HepG2 (cell line): ENCODE data around the gene FBN3. TPM values are rescaled to one million over a fixed set of nuclear protein-coding genes. Genes with fewer than 3 reads are reported as not detected.
A peak's percentile ranks its signal among the peaks of the same experiment; 100 is the strongest.

Source experiments
- ATAC-seq: fragments of 200-7000 bp; cut with Tn5 transposase; 3 replicates; pipeline ENCODE4 v1.9.1; 2020; ENCODE audit warnings: mild to moderate bottlenecking, moderate library complexity
- BruUV-seq: library from RNA; stranded (reverse); fragments of 400-500 nt; replicated peaks from 2 replicates; lab custom pipeline; 2021; lab: Mats Ljungman, UMichigan
- CTCF ChIA-PET: fragments of 300-600 bp; formaldehyde crosslinking; extraction: SDS; loops from one replicate; lab custom pipeline; 2021; ENCODE audit warnings: low total read pairs, inconsistent platforms, low intra/inter-chr PET ratio; lab: Yijun Ruan, JAX
- POLR2A ChIA-PET: fragments of 350-600 bp; sonication (Branson Sonifier 250); formaldehyde crosslinking; loops from one replicate; lab custom pipeline; 2020; ENCODE audit warnings: antibody characterized with exemption, inconsistent platforms; lab: Yijun Ruan, JAX
- DNase-seq: peaks from one replicate; pipeline ENCODE4 v3.0.0-alpha.2; 2015; ENCODE audit warnings: low spot score
- FAIRE-seq: peaks from 3 replicates; lab custom pipeline; 2011; peaks lifted over from hg19 to GRCh38; lab: Jason Lieb, UNC
- H2AFZ ChIP-seq: one replicate; pipeline ENCODE4 v1.6.1; 2011; ENCODE audit warnings: low read length, inconsistent platforms
- H3K27ac ChIP-seq: fragments of 300-600 bp; 3 replicates; pipeline ENCODE4 v1.8.0; 2011; ENCODE audit warnings: mixed run types, mild to moderate bottlenecking, mixed read lengths, low read length, inconsistent platforms; ENCODE audit not compliant: insufficient read depth; ENCODE audit errors: extremely low read length
- H3K27me3 ChIP-seq, 2 experiments: fragments of 200-600 bp in 1 of 2; 2 replicates in 1 of 2; 3 replicates in 1 of 2; pipeline versions ENCODE4 v1.6.0 to v1.8.0; 2011; ENCODE audit warnings: low read length in 2 of 2, mild to moderate bottlenecking in 2 of 2, moderate library complexity in 2 of 2, inconsistent platforms in 1 of 2; ENCODE audit not compliant: insufficient read depth in 2 of 2, control insufficient read depth in 1 of 2
- H3K36me3 ChIP-seq, 2 experiments: fragments of 200-600 bp in 1 of 2; replicated peaks in 1 of 2; 2 replicates in 1 of 2; 3 replicates in 1 of 2; pipeline versions ENCODE4 v1.5.1 to v1.8.0; 2011; ENCODE audit warnings: low read length in 2 of 2, inconsistent platforms in 1 of 2; ENCODE audit not compliant: insufficient read depth in 2 of 2, control insufficient read depth in 1 of 2
- H3K4me1 ChIP-seq: 2 replicates; pipeline ENCODE4 v1.5.1; 2012; ENCODE audit warnings: low read length, inconsistent platforms; ENCODE audit not compliant: insufficient read depth
- H3K4me2 ChIP-seq: 2 replicates; pipeline ENCODE4 v1.6.0; 2011; ENCODE audit warnings: low read depth, low read length, inconsistent platforms
- H3K4me3 ChIP-seq, 3 experiments: fragments of 200-600 bp in 1 of 3; sonication (generic), shearing (Covaris generic) in 1 of 3; replicated peaks in 1 of 3; 2 replicates each; pipeline ENCODE4 v1.5.1; 2011 to 2016; ENCODE audit warnings: low read length in 3 of 3, inconsistent platforms in 2 of 3, low read depth in 2 of 3, mild to moderate bottlenecking in 2 of 3, control low read depth in 1 of 3, mixed read lengths in 1 of 3; ENCODE audit not compliant: insufficient read depth in 1 of 3
- H3K79me2 ChIP-seq: one replicate; pipeline ENCODE4 v1.6.1; 2011; ENCODE audit warnings: low read length, inconsistent platforms; ENCODE audit not compliant: insufficient read depth
- H3K9ac ChIP-seq: 2 replicates; pipeline ENCODE4 v1.6.0; 2011; ENCODE audit warnings: mild to moderate bottlenecking, low read depth, low read length, inconsistent platforms; ENCODE audit not compliant: insufficient read depth
- H3K9me3 ChIP-seq: 2 replicates; pipeline ENCODE4 v1.5.1; 2012; ENCODE audit warnings: mild to moderate bottlenecking, low read length
- H4K20me1 ChIP-seq: 2 replicates; pipeline ENCODE4 v1.6.0; 2011; ENCODE audit warnings: inconsistent platforms, mild to moderate bottlenecking, low read length, moderate library complexity; ENCODE audit not compliant: insufficient read depth
- DNMT1 ChIP-seq: sonication (generic); formaldehyde crosslinking; IDR thresholded peaks from 2 replicates; pipeline ENCODE4 v1.5.1; 2020; ENCODE audit warnings: mild to moderate bottlenecking, missing genetic modification reagents
- HNF4A ChIP-seq: sonication (generic); formaldehyde crosslinking; IDR thresholded peaks from 2 replicates; pipeline ENCODE4 v1.4.0; 2020; ENCODE audit warnings: missing genetic modification reagents
- NR2F6 ChIP-seq, 2 experiments: IDR thresholded peaks; 2 replicates each; pipeline ENCODE4 v1.6.1; 2016; ENCODE audit warnings: antibody characterized with exemption in 1 of 2, mild to moderate bottlenecking in 1 of 2
- SRF ChIP-seq: IDR thresholded peaks from 2 replicates; pipeline ENCODE4 v1.6.1; 2011; ENCODE audit warnings: mild to moderate bottlenecking, low read depth, low read length, moderate library complexity
- TRIM24 ChIP-seq: sonication (generic); formaldehyde crosslinking; IDR thresholded peaks from 2 replicates; pipeline ENCODE4 v1.8.0; 2022; ENCODE audit warnings: mild to moderate bottlenecking, missing genetic modification reagents
- ZBTB4 ChIP-seq: sonication (generic); formaldehyde crosslinking; IDR thresholded peaks from 2 replicates; pipeline ENCODE4 v1.4.0; 2020; ENCODE audit warnings: missing genetic modification reagents, mild to moderate bottlenecking, borderline replicate concordance
- ZBTB40 ChIP-seq, 2 experiments: fragments of 450-650 bp in 1 of 2; sonication (generic) in 1 of 2; formaldehyde crosslinking in 1 of 2; IDR thresholded peaks; 2 replicates each; pipeline versions ENCODE4 v1.6.1 to v1.8.0; 2016 to 2022; ENCODE audit warnings: antibody characterized with exemption in 1 of 2, mild to moderate bottlenecking in 1 of 2, missing genetic modification reagents in 1 of 2
- WGBS: methylation state at CpG from one replicate; pipeline ENCODE4 v1.1.6; 2017; ENCODE audit warnings: low lambda C conversion rate; 5-methylcytosine and 5-hydroxymethylcytosine counted together
- in situ Hi-C: cut with HindIII; loops from 2 replicates; pipeline ENCODE4 v1.10.0; 2017; ENCODE audit warnings: low pct_unique_long_range_greater_than_20kb; ENCODE audit not compliant: extremely low pct_ligation_motif_present
- intact Hi-C: fragments of 100-400 bp; cut with micrococcal nuclease; formaldehyde crosslinking; loops from one replicate; pipeline ENCODE4 v1.10.0; 2022; ENCODE audit not compliant: unreplicated experiment
- polyA plus RNA-seq, 8 experiments: library from polyadenylated mRNA; depleted of rRNA in 3 of 8; stranded (reverse) in 7 of 8; unstranded in 1 of 8; fragments of >200 nt; fragmentation: Illumina TruSeq in 4 of 8; extraction: Trizol in 4 of 8; gene quantifications; 2 replicates each; pipeline versions ENCODE4 v1.2.1 to v1.2.3, GENCODE V29; 2011 to 2016; ENCODE audit warnings: low read depth in 4 of 8, missing spikeins in 1 of 8, mixed read lengths in 1 of 8; ENCODE audit not compliant: insufficient read depth in 1 of 8
- total RNA-seq, 5 experiments: library from RNA; depleted of rRNA; stranded (reverse); fragments of >200 nt; fragmentation: Illumina TruSeq; extraction: Trizol; gene quantifications; 2 replicates each; pipeline ENCODE4 v1.2.3, GENCODE V29; 2016; ENCODE audit warnings: low read depth in 1 of 5
- TF ChIP-seq, protein P1 (sequence below): sonication (generic); formaldehyde crosslinking; IDR thresholded peaks from 2 replicates; pipeline ENCODE4 v1.5.0; 2020; ENCODE audit warnings: mild to moderate bottlenecking, missing genetic modification reagents, borderline replicate concordance

Gene FBN3
- total and polyA plus RNA-seq, 2 of the 13 experiments (the other 11 are each of a cell fraction or from before 2014, with no cell fraction given): 0.20 to 1.3 TPM

- TF ChIP-seq ZBTB4 (0 out of 2 replicates have a peak, but pooled peaks have one; percentile 35), NR2F6 (IDR thresholded peaks at IDR 0.05) (peak; percentile 64), NR2F6 (CRISPR knock-in tag; IDR thresholded peaks at IDR 0.05) (peak; percentile 75), HNF4A (CRISPR knock-in tag) (peak; percentile 57), SRF (no peak), TRIM24 (no peak)
- TF ChIP-seq, protein P1, sequence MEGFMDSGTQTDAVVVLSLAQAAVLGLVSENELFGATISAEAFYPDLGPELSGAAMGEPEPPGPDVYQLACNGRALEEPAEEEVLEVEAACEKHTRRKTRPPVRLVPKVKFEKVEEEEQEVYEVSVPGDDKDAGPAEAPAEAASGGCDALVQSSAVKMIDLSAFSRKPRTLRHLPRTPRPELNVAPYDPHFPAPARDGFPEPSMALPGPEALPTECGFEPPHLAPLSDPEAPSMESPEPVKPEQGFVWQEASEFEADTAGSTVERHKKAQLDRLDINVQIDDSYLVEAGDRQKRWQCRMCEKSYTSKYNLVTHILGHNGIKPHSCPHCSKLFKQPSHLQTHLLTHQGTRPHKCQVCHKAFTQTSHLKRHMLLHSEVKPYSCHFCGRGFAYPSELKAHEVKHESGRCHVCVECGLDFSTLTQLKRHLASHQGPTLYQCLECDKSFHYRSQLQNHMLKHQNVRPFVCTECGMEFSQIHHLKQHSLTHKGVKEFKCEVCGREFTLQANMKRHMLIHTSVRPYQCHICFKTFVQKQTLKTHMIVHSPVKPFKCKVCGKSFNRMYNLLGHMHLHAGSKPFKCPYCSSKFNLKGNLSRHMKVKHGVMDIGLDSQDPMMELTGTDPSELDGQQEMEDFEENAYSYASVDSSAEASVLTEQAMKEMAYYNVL (CRISPR knock-in tag): no peak
These were observed 68.6 kb downstream of the FBN3 start (continued) for GRCh38 chr19:8080832-8081231.

DNA sequence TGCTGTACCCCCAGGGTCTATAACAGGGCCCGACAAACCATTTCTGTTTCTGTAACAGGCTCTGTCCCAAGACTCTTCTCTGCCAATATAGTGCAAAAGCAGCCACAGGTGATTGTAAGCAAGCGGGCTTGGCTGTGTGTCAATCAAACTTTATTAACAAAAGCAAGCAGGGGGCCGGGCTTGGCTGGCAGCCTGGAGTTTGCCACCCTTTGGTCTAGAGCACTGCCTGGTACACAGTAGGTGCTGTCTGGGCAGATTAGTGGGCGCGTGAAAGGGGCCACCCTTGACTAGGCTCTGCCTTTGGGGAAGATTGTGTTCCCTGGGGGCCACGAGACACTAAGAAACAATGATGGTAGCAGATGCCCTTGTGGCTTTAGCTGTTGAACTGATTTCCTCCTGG lies 69.4 kb downstream of the FBN3 start:
- BruUV-seq: no TSS peak
- no peak for FAIRE-seq

More for the DNA sequence above, 69.4 kb downstream of the FBN3 start:
- intact Hi-C loops: no loop called here
- H3K36me3 ChIP-seq: no peaks in the 10 kb centered on the region
- H3K9me3 ChIP-seq: no peaks in the 10 kb centered on the region
- TF ChIP-seq ZBTB40 (IDR thresholded peaks at IDR 0.05) (peak; percentile 48), ZBTB40 (CRISPR knock-in tag; IDR thresholded peaks at IDR 0.05) (peak; percentile 99), DNMT1 (CRISPR knock-in tag) (no peak)
- no peak overlapping the region for H2AFZ ChIP-seq
- H3K4me1 ChIP-seq: peaks cover 32% of the 10 kb centered on the region
- H3K27me3 ChIP-seq: no peaks in the 10 kb centered on the region
- no peaks in the 10 kb centered on the region for H3K79me2 ChIP-seq
- no peaks in the 10 kb centered on the region for H4K20me1 ChIP-seq
- DNase-seq: no peak
- no peak overlapping the region for H3K4me3 ChIP-seq
- POLR2A ChIA-PET: no interaction called here
- no peak for ATAC-seq
- in situ Hi-C loops: no loop called here
- 82% methylated on average over 5 of the region's 6 CpGs for WGBS
- no peak overlapping the region for H3K9ac ChIP-seq
- no peak overlapping the region for H3K27ac ChIP-seq
- CTCF ChIA-PET: no interaction called here
- H3K4me2 ChIP-seq: no peak overlapping the region
